NCI-H1417 (cell line): Measurements from ENCODE around the gene DCTN1.

Experiments used
- DNase-seq, 3 experiments: peaks; one replicate each; lab custom pipeline; 2025; lab: John Stamatoyannopoulos, UW

The DCTN1 gene

GRCh38 chr2:74379851-74380789 lies at the start of gene DCTN1:
Gene DCTN1 (minus strand): TSS chr2:74380311. CDS start chr2:74380037, 274 bp downstream.
- peak; percentile 1 to 27 (median 10) for DNase-seq

- no peak for DNase-seq
These were observed 48.6 kb upstream of the DCTN1 start for GRCh38 chr2:74428675-74429074.

GRCh38 chr2:74427551-74427950 lies 47.4 kb upstream of the DCTN1 start:
- no peak for DNase-seq

- no peak for DNase-seq
These were observed 46.2 kb upstream of the DCTN1 start for GRCh38 chr2:74426181-74426758.

DNA sequence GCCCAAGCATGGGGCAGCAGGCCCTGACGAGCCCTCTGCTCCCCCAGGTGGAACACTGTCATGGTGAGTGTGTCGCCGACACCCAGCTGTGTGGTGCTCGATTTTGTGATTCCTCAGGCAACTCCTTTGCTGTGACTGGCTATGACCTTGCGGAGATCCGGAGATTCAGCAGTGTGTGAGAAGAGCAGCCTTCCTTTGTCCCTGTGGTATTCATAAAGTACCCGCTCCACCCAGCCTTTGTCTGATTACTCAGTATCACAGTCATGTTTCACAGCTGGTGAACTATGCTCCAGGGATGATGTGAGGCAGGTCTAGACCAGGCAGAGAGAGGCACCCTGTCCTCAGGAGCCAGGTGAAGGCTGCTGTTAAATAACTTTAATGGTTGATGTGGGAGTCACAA lies 45.4 kb upstream of the DCTN1 start:
- no peak for DNase-seq

GRCh38 chr2:74424995-74425406 lies 44.9 kb upstream of the DCTN1 start:
- DNase-seq = no peak

DNA sequence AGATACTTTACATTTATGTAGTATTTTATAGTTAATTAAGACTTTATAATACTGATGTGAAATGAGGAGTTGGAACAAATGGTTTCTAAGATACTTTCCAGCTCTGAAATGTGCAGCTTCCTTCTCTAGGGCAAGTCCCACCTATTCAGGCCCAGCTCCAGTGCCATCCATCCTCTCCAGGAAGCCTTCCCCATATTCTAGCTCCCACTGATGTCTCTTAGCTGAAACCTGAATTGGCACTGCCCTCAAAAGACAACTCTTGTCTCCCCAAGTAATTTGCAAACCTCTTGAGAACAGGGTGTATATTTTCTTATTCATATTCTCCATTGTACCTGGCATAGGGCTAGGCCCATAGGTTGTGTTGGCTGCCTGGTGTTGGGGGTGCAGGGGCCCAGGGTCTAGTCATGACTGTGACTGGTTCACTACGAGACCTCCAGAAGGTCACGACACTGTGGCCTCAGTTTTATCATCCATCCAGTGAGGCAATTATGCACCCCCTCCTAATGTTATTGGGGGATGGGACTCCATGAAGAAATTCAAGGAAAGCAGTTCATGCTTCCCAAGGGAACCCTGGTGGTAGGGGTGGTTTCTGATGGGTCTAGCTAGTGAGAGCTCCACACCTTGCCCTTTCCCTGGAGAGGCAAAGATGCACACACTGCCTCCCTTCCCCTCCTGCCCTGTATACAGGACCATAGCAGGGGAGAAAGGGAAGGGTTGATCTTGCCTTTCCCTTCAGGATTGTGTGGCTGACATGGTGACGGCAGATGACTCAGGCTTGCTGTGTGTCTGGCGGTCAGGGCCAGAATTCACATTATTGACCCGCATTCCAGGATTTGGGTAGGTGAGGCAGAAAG lies 44.3 kb upstream of the DCTN1 start:
- DNase-seq = no peak

DNA sequence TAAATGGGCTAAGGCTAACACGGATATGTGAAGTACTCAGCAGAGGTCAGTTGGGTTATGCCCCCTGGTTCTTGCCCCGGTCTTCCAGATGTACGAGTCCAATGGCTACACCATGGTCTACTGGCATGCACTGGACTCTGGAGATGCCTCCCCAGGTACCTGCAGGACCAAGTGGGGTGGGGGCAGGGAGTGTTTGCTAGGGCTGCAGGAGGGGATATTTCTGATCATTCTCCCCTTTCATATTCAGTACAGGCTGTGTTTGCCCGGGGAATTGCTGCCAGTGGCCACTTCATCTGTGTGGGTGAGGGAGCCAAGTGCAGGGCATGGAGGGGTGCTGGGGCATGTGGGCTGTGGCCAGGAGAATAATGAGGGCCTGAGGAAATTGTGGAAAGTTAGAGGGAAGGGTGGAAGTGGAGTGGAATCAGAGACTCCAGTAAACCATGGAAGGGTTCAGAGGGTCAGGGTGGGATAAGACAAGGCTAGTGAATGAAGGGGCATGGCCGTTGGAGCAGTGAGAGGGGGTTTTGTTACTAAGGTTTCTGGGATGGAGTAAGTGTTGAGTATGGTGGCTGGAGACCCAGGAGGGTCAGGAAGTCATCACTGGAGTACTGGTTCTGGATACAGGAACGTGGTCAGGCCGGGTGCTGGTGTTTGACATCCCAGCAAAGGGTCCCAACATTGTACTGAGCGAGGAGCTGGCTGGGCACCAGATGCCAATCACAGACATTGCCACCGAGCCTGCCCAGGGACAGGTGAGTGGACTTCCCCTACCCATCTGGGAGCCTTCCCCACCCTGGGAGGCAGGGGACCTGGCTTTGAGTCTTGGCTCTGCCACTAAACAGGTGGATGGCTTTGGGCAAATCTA lies 43.4 kb upstream of the DCTN1 start:
- DNase-seq = no peak

DNA sequence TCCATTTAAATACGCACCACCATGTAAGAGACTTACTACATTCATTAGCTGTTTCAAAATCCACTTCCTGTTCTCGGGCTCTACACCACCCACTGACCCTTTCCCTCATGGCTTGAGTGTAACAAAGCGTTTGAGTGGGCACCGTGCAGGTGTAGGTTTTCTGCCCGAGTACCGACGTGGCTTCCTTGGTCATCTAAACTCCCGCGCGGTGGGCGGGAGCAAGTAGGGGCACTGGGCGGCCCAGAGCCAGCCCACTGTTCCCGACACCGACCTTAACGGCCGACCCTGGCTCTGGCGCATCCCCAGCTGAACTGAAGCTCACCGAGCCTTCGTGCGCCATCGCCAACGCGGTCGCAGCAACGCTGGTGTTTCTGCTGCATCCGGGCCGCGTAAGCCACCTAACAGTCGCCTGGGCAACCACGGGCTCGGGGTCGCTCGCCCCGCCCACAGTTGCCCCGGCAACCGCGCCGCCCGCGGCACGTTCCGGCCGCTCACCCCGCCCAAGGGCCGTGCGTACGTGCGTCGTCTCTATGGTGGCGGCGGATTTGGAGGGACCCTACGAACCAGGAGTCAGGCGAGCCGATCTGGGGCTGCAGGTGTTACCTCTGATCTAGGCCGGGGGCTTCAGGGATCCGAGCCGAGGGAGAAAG lies 41.2 kb upstream of the DCTN1 start, which contains the start of the genes C2orf81 and WDR54:
C2orf81 (minus strand) TSS at position 399 of the 650 bp plus-strand sequence; CDS start at position 340, 59 bp downstream.
WDR54 (plus strand) TSS at position 510 of the 650 bp plus-strand sequence. CDS start 424 bp downstream, outside the sequence.
- DNase-seq = peak; percentile 87 to 99 (median 99)

DNA sequence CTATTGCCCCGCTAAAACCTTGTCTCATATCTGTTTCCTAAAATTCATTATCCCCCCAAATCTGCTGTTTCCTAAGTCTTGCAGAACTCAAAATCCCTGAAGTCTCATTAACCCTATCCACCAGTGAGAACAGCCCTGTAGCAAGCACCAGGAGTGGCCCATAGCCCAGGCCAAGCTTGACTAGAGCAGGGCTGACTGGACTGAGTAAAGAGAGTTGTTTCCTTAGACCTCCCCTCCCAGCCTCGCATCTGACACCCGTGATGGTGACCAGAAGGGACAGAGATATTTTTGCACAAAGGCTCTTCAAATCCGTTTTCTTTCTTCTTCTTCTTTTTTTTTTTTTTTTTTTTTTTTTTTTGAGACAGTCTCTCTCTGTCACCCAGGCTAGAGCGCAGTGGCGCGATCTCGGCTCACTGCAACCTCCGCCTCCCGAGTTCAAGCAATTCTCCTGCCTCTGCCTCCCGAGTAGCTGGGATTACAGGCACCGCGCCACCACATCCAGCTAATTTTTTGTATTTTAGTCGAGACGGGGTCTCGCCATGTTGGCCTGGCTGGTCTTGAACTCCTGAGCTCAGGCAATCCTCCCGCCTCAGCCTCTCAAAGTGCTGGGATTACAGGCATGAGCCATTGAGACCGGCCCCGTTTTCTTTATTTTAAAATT lies 40.5 kb upstream of the DCTN1 start:
- DNase-seq = peak in 2 of 3 experiments; percentile 68

DNA sequence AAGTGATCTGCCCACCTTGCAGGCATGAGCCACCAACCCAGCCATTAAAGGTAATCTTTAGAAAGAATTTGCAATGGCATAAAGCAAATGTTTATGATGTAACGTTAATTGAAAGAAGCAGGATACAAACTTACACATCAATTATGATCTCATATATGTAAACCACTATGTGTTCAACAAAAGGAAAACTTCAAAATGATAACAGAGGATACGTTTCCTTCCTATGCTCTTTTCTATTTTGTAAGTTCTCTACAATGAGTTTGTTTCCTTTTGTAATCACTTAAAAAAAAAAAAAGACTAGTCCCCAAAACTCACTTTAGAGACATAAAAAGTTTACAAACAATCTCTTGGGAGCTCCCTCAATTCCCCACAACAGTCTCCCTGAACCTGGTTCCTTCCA lies 39.9 kb upstream of the DCTN1 start:
- DNase-seq = no peak

GRCh38 chr2:74419345-74419744 lies 39.2 kb upstream of the DCTN1 start:
- no peak for DNase-seq

GRCh38 chr2:74418312-74418711 lies 38.2 kb upstream of the DCTN1 start:
- DNase-seq = no peak

- DNase-seq = no peak
These were observed 37.7 kb upstream of the DCTN1 start for GRCh38 chr2:74417763-74418162.

GRCh38 chr2:74417197-74417596 lies 37.1 kb upstream of the DCTN1 start:
- DNase-seq = no peak

- DNase-seq = no peak
These were observed 36.7 kb upstream of the DCTN1 start for GRCh38 chr2:74416778-74417177.

GRCh38 chr2:74415762-74416395 lies 35.8 kb upstream of the DCTN1 start:
- DNase-seq = no peak

DNA sequence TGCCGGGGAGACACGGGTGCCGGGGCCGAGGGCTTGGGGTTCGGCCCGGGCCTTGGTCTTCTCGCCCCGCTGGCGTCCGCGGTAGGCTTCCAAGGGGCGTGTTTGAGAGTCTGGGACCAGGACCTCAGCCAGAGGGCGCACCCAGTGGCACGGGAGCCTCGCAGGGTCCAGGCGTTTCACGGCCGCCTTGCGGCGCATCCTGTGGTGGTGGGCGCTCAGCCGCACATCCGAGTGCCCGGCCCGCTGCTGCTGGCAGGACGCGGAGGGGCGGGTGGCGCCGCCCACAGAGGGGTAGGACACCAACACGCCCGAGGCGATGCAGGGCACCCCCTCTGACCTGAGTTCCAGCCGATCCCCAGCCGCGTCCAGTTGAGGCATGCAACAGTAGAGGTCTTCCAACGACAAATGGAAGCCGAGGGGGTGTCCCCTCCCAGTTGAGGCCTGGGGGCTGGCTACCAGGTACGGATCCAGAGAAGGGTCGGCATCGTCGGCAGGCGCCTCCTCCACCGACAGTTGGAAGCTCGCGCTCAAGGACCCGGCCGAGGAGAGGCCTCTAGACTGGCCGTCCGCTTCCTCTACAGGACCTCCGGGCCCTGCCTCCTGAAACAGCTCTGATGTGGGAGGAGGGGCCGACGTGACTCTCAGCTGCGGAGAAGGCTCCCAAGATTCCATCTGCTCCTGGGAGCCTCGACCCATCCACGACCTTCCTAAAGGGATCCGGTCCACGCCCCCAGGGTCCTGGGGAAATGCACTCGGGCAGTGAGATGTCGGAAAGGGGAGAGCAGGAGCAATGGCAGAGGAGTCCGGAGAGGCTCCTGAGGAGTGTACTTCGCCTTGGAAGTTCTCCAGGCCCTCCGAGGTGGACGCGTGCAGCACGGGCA lies 35.0 kb upstream of the DCTN1 start:
- DNase-seq = no peak

- DNase-seq = no peak
These were observed 34.3 kb upstream of the DCTN1 start for GRCh38 chr2:74414441-74414840.
